ENCODE data around the gene TPBGL. TPM values are rescaled to one million over a fixed set of nuclear protein-coding genes. Genes with fewer than 3 reads are reported as not detected.

Gene TPBGL
- polyA plus RNA-seq, 3 donors: not detected

- Mint-ChIP-seq H3K27ac (no peak overlapping the region), H3K4me3 (no peak overlapping the region), H3K9me3 (no peaks in the 10 kb centered on the region), H3K4me1 (no peaks in the 10 kb centered on the region), H3K27me3 (ENCODE audit: low read depth in 3 of 3) (peaks cover 8 to 12% (median 10%) of the 10 kb centered on the region in 3 donors), H3K36me3 (no peaks in the 10 kb centered on the region)
- TF ChIP-seq CTCF (IDR thresholded peaks at IDR 0.05): no peak
- Histone ChIP-seq H3K79me2 (ENCODE audit: insufficient read depth, low read length) (no peaks in the 10 kb centered on the region), H3K27ac (ENCODE audit: low read depth in 1 of 2, low read length in 2 of 2) (no peak overlapping the region), H3K4me1 (ENCODE audit: control insufficient read depth in 1 of 2, insufficient read depth in 2 of 2, low read length in 2 of 2) (no peaks in the 10 kb centered on the region), H3K36me3 (replicated peaks in 1 of 2; ENCODE audit: control insufficient read depth in 1 of 2, insufficient read depth in 2 of 2, low read length in 2 of 2) (no peaks in the 10 kb centered on the region), H3K27me3 (ENCODE audit: control insufficient read depth in 2 of 2, insufficient read depth in 2 of 2, low read length in 2 of 2) (peaks cover 0 to 2% of the 10 kb centered on the region in 2 donors), H2AFZ (ENCODE audit: insufficient read depth, low read depth, low read length, poor library complexity, severe bottlenecking) (no peak overlapping the region), H3K4me3 (replicated peaks in 1 of 3; ENCODE audit: low read depth in 2 of 3, low read length in 3 of 3) (no peak overlapping the region), H3K4me2 (replicated peaks; ENCODE audit: extremely low read depth, low read length, poor library complexity, severe bottlenecking) (no peak overlapping the region), H4K20me1 (ENCODE audit: insufficient read depth, low read length) (no peaks in the 10 kb centered on the region), H3K9me3 (replicated peaks in 1 of 2; ENCODE audit: control insufficient read depth in 1 of 2, insufficient read depth in 1 of 2, low read length in 2 of 2) (no peaks in the 10 kb centered on the region), H3K9ac (ENCODE audit: insufficient read depth, low read length, poor library complexity, severe bottlenecking) (no peak overlapping the region)
- intact Hi-C loops (cut with micrococcal nuclease): no loop called here
- no peak for DNase-seq
- WGBS (ENCODE audit: insufficient coverage): 88% methylated on average over 4 of the region's 5 CpGs
Observed at GRCh38 chr11:75212411-75212810, 28.2 kb upstream of the TPBGL start.

- H3K4me3 Mint-ChIP-seq: no peak overlapping the region
- WGBS (ENCODE audit: insufficient coverage): 0% methylated on average over 1 of the region's 8 CpGs
- H3K27me3 Mint-ChIP-seq (ENCODE audit: low read depth in 3 of 3): peaks cover 8 to 17% (median 16%) of the 10 kb centered on the region in 3 donors
- H3K4me3 ChIP-seq (replicated peaks in 1 of 3; ENCODE audit: low read depth in 2 of 3, low read length in 3 of 3): no peak overlapping the region
- H3K4me2 ChIP-seq (replicated peaks; ENCODE audit: extremely low read depth, low read length, poor library complexity, severe bottlenecking): no peak overlapping the region
- no peaks in the 10 kb centered on the region for H4K20me1 ChIP-seq (ENCODE audit: insufficient read depth, low read length)
- H3K9ac ChIP-seq (ENCODE audit: insufficient read depth, low read length, poor library complexity, severe bottlenecking): no peak overlapping the region
- no peaks in the 10 kb centered on the region for H3K27me3 ChIP-seq (ENCODE audit: control insufficient read depth in 2 of 2, insufficient read depth in 2 of 2, low read length in 2 of 2)
- H3K9me3 ChIP-seq (replicated peaks in 1 of 2; ENCODE audit: control insufficient read depth in 1 of 2, insufficient read depth in 1 of 2, low read length in 2 of 2): no peaks in the 10 kb centered on the region
- TF ChIP-seq CTCF (IDR thresholded peaks at IDR 0.05): peak; percentile 13
- no peaks in the 10 kb centered on the region for H3K4me1 ChIP-seq (ENCODE audit: control insufficient read depth in 1 of 2, insufficient read depth in 2 of 2, low read length in 2 of 2)
- H2AFZ ChIP-seq (ENCODE audit: insufficient read depth, low read depth, low read length, poor library complexity, severe bottlenecking): no peak overlapping the region
- H3K36me3 Mint-ChIP-seq: no peaks in the 10 kb centered on the region
- intact Hi-C loops (cut with micrococcal nuclease): no loop called here
- H3K27ac Mint-ChIP-seq: no peak overlapping the region
- no peaks in the 10 kb centered on the region for H3K4me1 Mint-ChIP-seq
- H3K27ac ChIP-seq (ENCODE audit: low read depth in 1 of 2, low read length in 2 of 2): no peak overlapping the region
- DNase-seq: peak; percentile 40 to 59 (median 47)
- no peaks in the 10 kb centered on the region for H3K79me2 ChIP-seq (ENCODE audit: insufficient read depth, low read length)
- peaks cover 0 to 2% (median 0%) of the 10 kb centered on the region in 7 donors for H3K9me3 Mint-ChIP-seq
- no peaks in the 10 kb centered on the region for H3K36me3 ChIP-seq (replicated peaks in 1 of 2; ENCODE audit: control insufficient read depth in 1 of 2, insufficient read depth in 2 of 2, low read length in 2 of 2)
Observed at GRCh38 chr11:75214411-75214821, 26.2 kb upstream of the TPBGL start.

All from CD14-positive monocyte (primary cell).